Measurements from ENCODE around the gene C1orf232. TPM values are rescaled to one million over a fixed set of nuclear protein-coding genes. Genes with fewer than 3 reads are reported as not detected.

C1orf232 gene
- total and polyA plus RNA-seq, 2 donors (not counting 1 experiment from before 2014, with no cell fraction given): not detected

GRCh38 chr1:26148887-26149286 is 19.9 kb downstream of the C1orf232 start:
- Histone ChIP-seq H3K4me3 (ENCODE audit: control extremely low read depth in 1 of 5, extremely low read depth in 1 of 5, insufficient read depth in 1 of 5, low read depth in 2 of 5, low read length in 4 of 5) (no peak overlapping the region), H3K27ac (ENCODE audit: low read length in 2 of 2) (no peak overlapping the region), H3K9ac (ENCODE audit: low read length) (no peak overlapping the region), H3K79me2 (ENCODE audit: control insufficient read depth, insufficient read depth, low read length) (no peaks in the 10 kb centered on the region), H3K27me3 (replicated peaks in 1 of 4; ENCODE audit: control extremely low read depth in 1 of 4, control insufficient read depth in 3 of 4, insufficient read depth in 4 of 4, low read length in 3 of 4) (peaks cover 0 to 10% (median 0%) of the 10 kb centered on the region in 4 experiments), H3K4me2 (replicated peaks; ENCODE audit: low read depth, low read length, poor library complexity, severe bottlenecking) (no peak overlapping the region), H3K9me3 (ENCODE audit: control extremely low read depth in 1 of 3, control insufficient read depth in 2 of 3, insufficient read depth in 1 of 3, low read length in 2 of 3) (no peaks in the 10 kb centered on the region), H3K4me1 (ENCODE audit: control insufficient read depth in 2 of 2, insufficient read depth in 2 of 2, low read length in 2 of 2) (peaks cover 4 to 6% of the 10 kb centered on the region in 2 donors), H4K20me1 (ENCODE audit: control insufficient read depth, insufficient read depth, low read length, poor library complexity, severe bottlenecking) (no peaks in the 10 kb centered on the region), H3K36me3 (replicated peaks in 1 of 2; ENCODE audit: control extremely low read depth in 1 of 2, control insufficient read depth in 1 of 2, extremely low read depth in 1 of 2, insufficient read depth in 2 of 2, low read length in 1 of 2) (no peaks in the 10 kb centered on the region), H2AFZ (ENCODE audit: insufficient read depth, low read depth, low read length, poor library complexity, severe bottlenecking) (no peak overlapping the region)
- Mint-ChIP-seq H3K27me3 (peaks cover 23% of the 10 kb centered on the region), H3K9me3 (ENCODE audit: insufficient read depth) (no peaks in the 10 kb centered on the region), H3K4me3 (no peak overlapping the region), H3K4me1 (peaks cover 3% of the 10 kb centered on the region), H3K27ac (no peak overlapping the region)
- ChIA-PET POLR2A (no interaction called here), CTCF (interaction anchor here (1.4 to 13.1 kb wide), 2 partner anchors 11 to 43 kb away, joined by 3 to 336 read pairs; partner anchors contain the start of gene PDIK1L)
- DNase-seq: no peak
- intact Hi-C loops (cut with micrococcal nuclease): loop anchor here (10.0 kb wide), 1 partner anchor 254 kb away; no protein-coding TSS in a partner anchor
- ATAC-seq (ENCODE audit: low read depth): no peak
- TF ChIP-seq EZH2 (IDR thresholded peaks at IDR 0.05; ENCODE audit: borderline replicate concordance, insufficient read depth, low read depth, low read length, poor library complexity, severe bottlenecking) (no peak), CTCF (IDR thresholded peaks at IDR 0.05) (no peak)

- no peak overlapping the region for H3K4me3 Mint-ChIP-seq
- Histone ChIP-seq H3K9me3 (ENCODE audit: control extremely low read depth in 1 of 3, control insufficient read depth in 2 of 3, insufficient read depth in 1 of 3, low read length in 2 of 3) (no peaks in the 10 kb centered on the region), H3K27me3 (replicated peaks in 1 of 4; ENCODE audit: control extremely low read depth in 1 of 4, control insufficient read depth in 3 of 4, insufficient read depth in 4 of 4, low read length in 3 of 4) (peaks cover 0 to 6% (median 0%) of the 10 kb centered on the region in 4 experiments), H3K36me3 (replicated peaks in 1 of 2; ENCODE audit: control extremely low read depth in 1 of 2, control insufficient read depth in 1 of 2, extremely low read depth in 1 of 2, insufficient read depth in 2 of 2, low read length in 1 of 2) (no peaks in the 10 kb centered on the region), H3K4me2 (replicated peaks; ENCODE audit: low read depth, low read length, poor library complexity, severe bottlenecking) (no peak overlapping the region), H3K79me2 (ENCODE audit: control insufficient read depth, insufficient read depth, low read length) (no peaks in the 10 kb centered on the region), H3K4me3 (ENCODE audit: control extremely low read depth in 1 of 5, extremely low read depth in 1 of 5, insufficient read depth in 1 of 5, low read depth in 2 of 5, low read length in 4 of 5) (no peak overlapping the region), H4K20me1 (ENCODE audit: control insufficient read depth, insufficient read depth, low read length, poor library complexity, severe bottlenecking) (no peaks in the 10 kb centered on the region), H3K27ac (ENCODE audit: low read length in 2 of 2) (no peak overlapping the region), H3K4me1 (ENCODE audit: control insufficient read depth in 2 of 2, insufficient read depth in 2 of 2, low read length in 2 of 2) (peaks cover 4 to 6% of the 10 kb centered on the region in 2 donors), H3K9ac (ENCODE audit: low read length) (no peak overlapping the region), H2AFZ (ENCODE audit: insufficient read depth, low read depth, low read length, poor library complexity, severe bottlenecking) (no peak overlapping the region)
- H3K27me3 Mint-ChIP-seq: peaks cover 14% of the 10 kb centered on the region
- WGBS (ENCODE audit: insufficient coverage): 73% methylated on average over 6 of the region's 6 CpGs
- no peaks in the 10 kb centered on the region for H3K9me3 Mint-ChIP-seq (ENCODE audit: insufficient read depth)
- no peak for ATAC-seq (ENCODE audit: low read depth)
- no peak for DNase-seq
- H3K27ac Mint-ChIP-seq: no peak overlapping the region
- ChIA-PET CTCF (interaction anchor here (0.6 to 13.1 kb wide), 15 partner anchors 9 to 271 kb away, joined by 3 to 336 read pairs (median 8); partner anchors contain the start of genes CEP85 and PDIK1L), POLR2A (interaction anchor here (0.6 kb wide), 1 partner anchor 39 kb away, joined by 3 read pairs; no protein-coding TSS in a partner anchor)
- H3K4me1 Mint-ChIP-seq: peaks cover 3% of the 10 kb centered on the region
- TF ChIP-seq CTCF (IDR thresholded peaks at IDR 0.05) (no peak), EZH2 (IDR thresholded peaks at IDR 0.05; ENCODE audit: borderline replicate concordance, insufficient read depth, low read depth, low read length, poor library complexity, severe bottlenecking) (no peak)
- intact Hi-C loops (cut with micrococcal nuclease): loop anchor here (1.0 to 10.0 kb wide), 2 partner anchors 111 to 251 kb away; no protein-coding TSS in a partner anchor
These were observed 22.8 kb downstream of the C1orf232 start for GRCh38 chr1:26145960-26146294.

All from B cell (primary cell).